Measurements from ENCODE around the gene SDS. TPM values are rescaled to one million over a fixed set of nuclear protein-coding genes. Genes with fewer than 3 reads are reported as not detected.

The SDS gene
- total and polyA plus RNA-seq, 2 experiments from 2014 or later = 0.57 TPM; not detected in 1

GRCh38 chr12:113391650-113392337, 11.9 kb downstream of the SDS start:
- Histone ChIP-seq H3K4me3 (no peak overlapping the region), H3K27me3 (ENCODE audit: insufficient read depth) (no peaks in the 10 kb centered on the region), H4K20me1 (replicated peaks; ENCODE audit: insufficient read depth) (no peaks in the 10 kb centered on the region), H3K79me2 (replicated peaks; ENCODE audit: insufficient read depth) (no peaks in the 10 kb centered on the region), H3K9me2 (ENCODE audit: insufficient read depth) (no peaks in the 10 kb centered on the region; the same call in 1 of the 2 replicates), H3K4me2 (no peak overlapping the region), H3K36me3 (ENCODE audit: insufficient read depth) (no peaks in the 10 kb centered on the region), H2AFZ (no peak overlapping the region), H3K27ac (ENCODE audit: low read depth) (no peak overlapping the region), H3F3A (replicated peaks; ENCODE audit: low read depth) (0 out of 2 replicates have a peak, but pooled peaks cover 2% of the 10 kb centered on the region), H3K4me1 (ENCODE audit: insufficient read depth) (no peaks in the 10 kb centered on the region)
- DNase-seq (ENCODE audit: low spot score) = no peak
- Mint-ChIP-seq H3K4me3 (no peak overlapping the region), H3K27ac (no peak overlapping the region), H3K36me3 (ENCODE audit: low read depth) (no peaks in the 10 kb centered on the region; the same call in 2 of the 3 replicates), H3K4me1 (no peaks in the 10 kb centered on the region), H3K9me3 (no peaks in the 10 kb centered on the region; the same call in 2 of the 3 replicates), H3K27me3 (ENCODE audit: insufficient read depth, low read depth, poor library complexity) (no peaks in the 10 kb centered on the region)
- TF ChIP-seq STAT1 (IDR thresholded peaks at IDR 0.05; ENCODE audit: unreplicated experiment) (no peak), ZNF331 (CRISPR knock-in tag; IDR thresholded peaks at IDR 0.05; ENCODE audit: low read depth) (no peak), REST (IDR thresholded peaks at IDR 0.05; ENCODE audit: unreplicated experiment) (no peak), ZNF114 (CRISPR knock-in tag; IDR thresholded peaks at IDR 0.05) (no peak), JUNB (IDR thresholded peaks at IDR 0.05; ENCODE audit: unreplicated experiment) (no peak), CREB1 (CRISPR knock-in tag; IDR thresholded peaks at IDR 0.05; ENCODE audit: low read depth) (no peak), POLR2AphosphoS5 (IDR thresholded peaks at IDR 0.05; ENCODE audit: low read depth) (no peak)
- no peak for ATAC-seq

GRCh38 chr12:113391145-113391544, 12.5 kb downstream of the SDS start:
- Histone ChIP-seq H3K9me2 (ENCODE audit: insufficient read depth) (no peaks in the 10 kb centered on the region; the same call in 1 of the 2 replicates), H3K4me3 (no peak overlapping the region), H4K20me1 (replicated peaks; ENCODE audit: insufficient read depth) (no peaks in the 10 kb centered on the region), H3K4me1 (ENCODE audit: insufficient read depth) (no peaks in the 10 kb centered on the region), H3K27ac (ENCODE audit: low read depth) (no peak overlapping the region), H3K36me3 (ENCODE audit: insufficient read depth) (no peaks in the 10 kb centered on the region), H3K27me3 (ENCODE audit: insufficient read depth) (no peaks in the 10 kb centered on the region), H3K4me2 (no peak overlapping the region), H3F3A (replicated peaks; ENCODE audit: low read depth) (0 out of 2 replicates have a peak, but pooled peaks cover 2% of the 10 kb centered on the region), H2AFZ (no peak overlapping the region), H3K79me2 (replicated peaks; ENCODE audit: insufficient read depth) (no peaks in the 10 kb centered on the region)
- ATAC-seq (no peak), DNase-seq (ENCODE audit: low spot score) (no peak)
- no peaks in the 10 kb centered on the region for H3K4me1 Mint-ChIP-seq
- no peak overlapping the region for H3K4me3 Mint-ChIP-seq
- H3K27ac Mint-ChIP-seq = no peak overlapping the region
- no peaks in the 10 kb centered on the region for H3K27me3 Mint-ChIP-seq (ENCODE audit: insufficient read depth, low read depth, poor library complexity)
- no peaks in the 10 kb centered on the region; the same call in 2 of the 3 replicates for H3K9me3 Mint-ChIP-seq
- no peaks in the 10 kb centered on the region; the same call in 2 of the 3 replicates for H3K36me3 Mint-ChIP-seq (ENCODE audit: low read depth)
- TF ChIP-seq STAT1 (IDR thresholded peaks at IDR 0.05; ENCODE audit: unreplicated experiment) (no peak), EZH2phosphoT487 (IDR thresholded peaks at IDR 0.05; ENCODE audit: unreplicated experiment) (no peak), CTCF (conservative IDR thresholded peaks at IDR 0.05; ENCODE audit: low read depth in 2 of 2) (no peak), ZNF331 (CRISPR knock-in tag; IDR thresholded peaks at IDR 0.05; ENCODE audit: low read depth) (no peak), EZH2 (IDR thresholded peaks at IDR 0.05; ENCODE audit: low read depth, unreplicated experiment) (no peak), ETS1 (IDR thresholded peaks at IDR 0.05) (no peak), POLR2AphosphoS5 (IDR thresholded peaks at IDR 0.05; ENCODE audit: low read depth) (no peak), ZNF114 (CRISPR knock-in tag; IDR thresholded peaks at IDR 0.05) (no peak)

Data from GM23338 (cell line).